ENCODE measurements around the gene TBC1D23. TPM values are rescaled to one million over a fixed set of nuclear protein-coding genes. Genes with fewer than 3 reads are reported as not detected.
"Not testable (repeated sequence)": the region's sequence is repeated elsewhere in the genome, so short reads cannot be mapped to it uniquely, and the experiment has no call there.

TBC1D23 gene
- total RNA-seq, 1 donor from 2014 or later = 48.8 TPM

DNA sequence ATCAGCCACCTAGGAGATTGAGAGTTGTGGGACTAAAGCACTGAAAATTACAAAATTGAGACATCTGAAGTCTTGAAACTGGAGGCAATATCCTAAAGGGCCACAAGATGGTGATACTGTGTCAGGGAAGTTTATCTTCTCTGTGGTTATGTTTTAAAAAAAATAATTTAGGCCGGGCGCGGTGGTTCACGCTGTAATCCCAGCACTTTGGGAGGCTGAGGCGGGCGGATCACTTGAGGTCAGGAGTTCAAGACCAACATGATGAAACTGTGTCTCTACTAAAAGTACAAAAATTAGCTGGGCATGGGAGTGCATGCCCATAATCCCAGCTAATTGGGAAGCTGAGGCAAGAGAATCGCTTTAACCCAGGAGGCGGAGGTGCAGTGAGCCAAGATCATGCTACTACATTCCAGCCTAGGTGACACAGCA lies 55.9 kb downstream of the TBC1D23 start:
- Mint-ChIP-seq H3K4me1 (ENCODE audit: low read depth) (peaks cover 4% of the 10 kb centered on the region), H3K4me3 (ENCODE audit: low read depth) (no peak overlapping the region), H3K27me3 (no peaks in the 10 kb centered on the region), H3K36me3 (ENCODE audit: insufficient read depth) (peaks cover 14% of the 10 kb centered on the region), H3K27ac (no peak overlapping the region), H3K9me3 (ENCODE audit: low read depth) (no peaks in the 10 kb centered on the region)
- peak; percentile 79 for TF ChIP-seq CTCF (IDR thresholded peaks at IDR 0.05; ENCODE audit: unreplicated experiment)
- DNase-seq (ENCODE audit: low spot score, unreplicated experiment) = no peak

DNA sequence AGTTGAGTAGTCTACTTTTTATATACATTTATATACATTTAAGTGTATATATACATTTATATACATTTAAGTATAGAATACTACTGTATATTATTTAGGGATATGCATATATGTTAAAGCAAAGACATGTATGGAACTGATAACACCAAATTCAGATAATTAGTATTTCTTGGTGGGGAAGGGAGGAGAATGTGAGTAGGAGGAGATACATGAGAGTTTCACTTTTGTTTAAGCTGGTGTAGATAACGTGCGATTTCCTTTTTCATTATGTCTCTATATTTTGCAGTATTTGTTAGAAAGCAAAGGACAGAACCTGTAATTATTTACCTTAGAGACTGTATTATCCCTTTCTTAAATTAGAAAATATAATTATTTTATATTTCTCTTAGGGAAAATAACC lies 57.1 kb downstream of the TBC1D23 start:
- TF ChIP-seq CTCF (IDR thresholded peaks at IDR 0.05; ENCODE audit: unreplicated experiment) = no peak
- no peak overlapping the region for H3K4me3 Mint-ChIP-seq (ENCODE audit: low read depth)
- H3K27ac Mint-ChIP-seq = no peak overlapping the region
- no peaks in the 10 kb centered on the region for H3K9me3 Mint-ChIP-seq (ENCODE audit: low read depth)
- no peaks in the 10 kb centered on the region for H3K4me1 Mint-ChIP-seq (ENCODE audit: low read depth)
- no peak for DNase-seq (ENCODE audit: low spot score, unreplicated experiment)
- H3K36me3 Mint-ChIP-seq (ENCODE audit: insufficient read depth) = peaks cover 12% of the 10 kb centered on the region
- H3K27me3 Mint-ChIP-seq = no peaks in the 10 kb centered on the region

DNA sequence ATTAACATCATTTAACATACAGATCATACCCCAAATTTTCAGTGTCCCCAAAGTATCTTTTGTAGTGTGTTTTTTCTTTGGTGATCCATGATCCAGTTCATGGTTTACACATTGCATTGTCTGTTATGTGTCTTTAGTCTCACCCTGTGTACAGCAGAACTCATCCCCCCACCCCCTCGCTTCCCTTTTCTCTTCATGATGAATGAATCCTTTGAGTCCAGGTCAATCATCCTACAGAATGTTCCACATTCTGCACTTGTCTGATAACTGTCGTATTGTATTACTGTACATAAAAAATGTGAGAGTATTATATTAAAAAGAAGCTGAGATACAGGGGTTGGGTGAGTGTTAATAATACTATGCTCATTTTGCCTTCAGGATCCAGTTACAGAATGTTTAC lies 59.2 kb downstream of the TBC1D23 start:
- no peaks in the 10 kb centered on the region for H3K9me3 Mint-ChIP-seq (ENCODE audit: low read depth)
- no peak overlapping the region for H3K4me3 Mint-ChIP-seq (ENCODE audit: low read depth)
- DNase-seq (ENCODE audit: low spot score, unreplicated experiment) = no peak
- no peak overlapping the region for H3K27ac Mint-ChIP-seq
- H3K27me3 Mint-ChIP-seq = no peaks in the 10 kb centered on the region
- no peaks in the 10 kb centered on the region for H3K4me1 Mint-ChIP-seq (ENCODE audit: low read depth)
- H3K36me3 Mint-ChIP-seq (ENCODE audit: insufficient read depth) = peaks cover 10% of the 10 kb centered on the region
- no peak for TF ChIP-seq CTCF (IDR thresholded peaks at IDR 0.05; ENCODE audit: unreplicated experiment)

- H3K4me3 Mint-ChIP-seq (ENCODE audit: low read depth) = no peak overlapping the region
- DNase-seq (ENCODE audit: low spot score, unreplicated experiment) = no peak
- no peaks in the 10 kb centered on the region for H3K27me3 Mint-ChIP-seq
Observed at GRCh38 chr3:100324044-100324443, 63.3 kb downstream of the TBC1D23 start.

GRCh38 chr3:100325827-100326226 lies 65.0 kb downstream of the TBC1D23 start:
- peaks cover 17% of the 10 kb centered on the region for H3K36me3 Mint-ChIP-seq (ENCODE audit: insufficient read depth)
- no peak overlapping the region for H3K4me3 Mint-ChIP-seq (ENCODE audit: low read depth)
- no peak for DNase-seq (ENCODE audit: low spot score, unreplicated experiment)
- no peaks in the 10 kb centered on the region for H3K27me3 Mint-ChIP-seq
- H3K9me3 Mint-ChIP-seq (ENCODE audit: low read depth) = peaks cover 9% of the 10 kb centered on the region
- TF ChIP-seq CTCF (IDR thresholded peaks at IDR 0.05; ENCODE audit: unreplicated experiment) = no peak
- H3K27ac Mint-ChIP-seq = no peak overlapping the region
- peaks cover 4% of the 10 kb centered on the region for H3K4me1 Mint-ChIP-seq (ENCODE audit: low read depth)

More at GRCh38 chr3:100324044-100324443, 63.3 kb downstream of the TBC1D23 start:
- no peak for TF ChIP-seq CTCF (IDR thresholded peaks at IDR 0.05; ENCODE audit: unreplicated experiment)
- Mint-ChIP-seq H3K36me3 (ENCODE audit: insufficient read depth) (peaks cover 23% of the 10 kb centered on the region), H3K27ac (no peak overlapping the region), H3K4me1 (ENCODE audit: low read depth) (no peaks in the 10 kb centered on the region), H3K9me3 (ENCODE audit: low read depth) (peaks cover 9% of the 10 kb centered on the region)

DNA sequence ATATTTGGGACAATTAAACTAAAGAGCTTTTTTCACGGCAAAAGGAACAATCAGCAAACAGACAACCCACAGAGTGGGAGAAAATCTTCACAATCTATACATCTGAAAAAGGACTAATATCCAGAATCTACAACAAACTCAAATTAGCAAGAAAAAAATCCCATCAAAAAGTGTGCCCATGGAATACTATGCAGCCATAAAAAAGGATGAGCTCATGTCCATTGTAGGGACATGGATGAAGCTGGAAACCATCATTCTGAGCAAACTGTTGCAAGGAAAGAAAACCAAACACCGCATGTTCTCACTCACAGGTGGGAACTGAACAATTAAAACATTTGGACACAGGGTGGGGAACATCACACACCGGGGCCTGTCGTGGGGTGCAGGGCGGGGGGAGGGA lies 66.6 kb downstream of the TBC1D23 start:
- not testable (repeated sequence) for H3K27ac Mint-ChIP-seq; H3K4me1 Mint-ChIP-seq (ENCODE audit: low read depth); DNase-seq (ENCODE audit: low spot score, unreplicated experiment); H3K4me3 Mint-ChIP-seq (ENCODE audit: low read depth); H3K9me3 Mint-ChIP-seq (ENCODE audit: low read depth); H3K27me3 Mint-ChIP-seq
- H3K36me3 Mint-ChIP-seq (ENCODE audit: insufficient read depth) = peaks cover 17% of the 10 kb centered on the region

Measured in progenitor cell of endocrine pancreas (in vitro differentiated cells).